Measurements from ENCODE around the gene STX5.
A peak's percentile ranks its signal among the peaks of the same experiment; 100 is the strongest.
"Not testable (repeated sequence)": the region's sequence is repeated elsewhere in the genome, so short reads cannot be mapped to it uniquely, and the experiment has no call there.

Gene STX5

GRCh38 chr11:62778441-62778840 is 53.4 kb downstream of the STX5 start:
- no peak for DNase-seq

- DNase-seq, result no peak
Measured at GRCh38 chr11:62777389-62777788, 54.5 kb downstream of the STX5 start.

DNA sequence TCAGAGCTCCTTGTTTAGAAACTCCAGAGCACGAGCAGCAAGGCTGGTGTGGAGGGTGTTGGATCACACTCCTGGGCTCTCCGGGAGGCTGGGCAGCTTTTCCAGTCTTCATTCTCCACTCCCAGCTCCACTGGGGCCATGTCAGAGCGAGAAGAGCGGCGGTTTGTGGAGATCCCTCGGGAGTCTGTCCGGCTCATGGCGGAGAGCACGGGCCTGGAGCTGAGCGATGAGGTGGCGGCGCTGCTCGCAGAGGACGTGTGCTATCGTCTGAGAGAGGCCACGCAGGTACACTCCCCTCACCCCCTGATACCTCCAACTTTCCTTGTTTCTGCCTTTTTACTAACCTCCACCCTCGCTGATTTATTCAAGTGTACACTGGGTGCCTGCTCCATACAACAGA is 56.2 kb downstream of the STX5 start:
- no peak for DNase-seq

DNA sequence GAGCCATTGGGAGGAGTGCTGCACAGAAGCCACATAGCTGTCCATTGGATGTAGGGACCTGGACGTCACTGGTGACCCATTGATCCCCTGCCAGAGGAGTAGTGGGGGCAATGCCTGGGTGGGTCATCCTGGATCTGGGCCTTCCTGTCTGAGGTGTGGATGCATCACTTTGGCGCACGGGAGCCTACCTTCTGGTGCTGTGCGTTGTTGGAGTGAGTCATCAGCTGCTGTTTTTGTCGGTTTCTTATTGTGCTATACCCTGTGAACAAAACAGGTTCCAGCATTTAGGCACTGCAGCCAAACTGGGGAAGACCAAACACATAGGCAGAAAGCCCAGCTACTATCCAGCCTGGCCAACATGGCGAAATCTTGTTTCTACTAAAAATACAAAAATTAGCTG is 57.4 kb downstream of the STX5 start:
- no peak for DNase-seq

DNA sequence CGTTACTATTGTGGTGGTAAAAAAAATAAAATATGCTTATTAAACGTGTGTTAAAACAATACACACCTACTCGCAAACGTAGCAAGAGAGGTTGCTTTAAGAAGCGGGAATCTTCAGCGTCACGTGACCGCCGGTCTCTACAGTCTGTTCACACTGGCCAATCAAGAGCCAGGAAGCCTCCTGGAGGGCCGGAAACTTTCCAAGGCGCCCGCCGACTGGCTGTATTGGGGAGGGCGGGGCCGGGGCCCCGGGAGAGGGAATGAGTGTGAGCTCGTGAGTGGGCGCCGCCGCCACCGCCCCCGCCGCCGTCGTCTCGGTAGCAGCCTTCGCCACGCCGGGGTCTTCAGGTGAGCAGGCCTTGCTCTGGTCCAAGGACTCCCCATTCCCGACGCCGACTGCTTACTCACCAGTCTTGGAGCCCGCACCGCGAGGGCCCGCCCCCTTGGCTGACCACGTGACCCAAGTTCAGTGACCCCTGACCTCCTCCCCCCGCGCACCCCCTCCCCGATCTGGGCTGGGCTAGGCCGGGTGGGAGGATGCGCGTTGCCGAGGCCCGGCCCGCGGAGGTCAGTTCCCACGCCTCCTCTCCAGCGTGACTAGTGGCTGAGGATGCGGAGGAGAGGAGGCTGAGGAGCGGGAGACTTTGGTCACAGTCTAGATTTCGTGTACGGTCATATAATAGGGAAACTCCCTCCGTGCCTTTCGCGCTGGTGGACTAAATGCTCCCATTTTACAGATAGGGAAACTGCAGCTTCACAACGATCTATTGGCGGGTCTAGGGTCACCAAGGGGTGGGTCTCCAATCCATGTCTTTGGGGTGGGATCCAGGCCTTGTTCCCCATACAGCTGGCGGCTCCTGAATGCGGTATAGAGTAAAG is 60.5 kb downstream of the STX5 start, which contains the start of gene TAF6L:
TAF6L (plus strand) TSS at position 253 of the 878 bp plus-strand sequence. CDS start 4,388 bp downstream, outside the sequence.
- peak; percentile 78 to 85 (median 83) for DNase-seq

GRCh38 chr11:62770778-62771143 is 61.1 kb downstream of the STX5 start:
- DNase-seq, result no peak

DNA sequence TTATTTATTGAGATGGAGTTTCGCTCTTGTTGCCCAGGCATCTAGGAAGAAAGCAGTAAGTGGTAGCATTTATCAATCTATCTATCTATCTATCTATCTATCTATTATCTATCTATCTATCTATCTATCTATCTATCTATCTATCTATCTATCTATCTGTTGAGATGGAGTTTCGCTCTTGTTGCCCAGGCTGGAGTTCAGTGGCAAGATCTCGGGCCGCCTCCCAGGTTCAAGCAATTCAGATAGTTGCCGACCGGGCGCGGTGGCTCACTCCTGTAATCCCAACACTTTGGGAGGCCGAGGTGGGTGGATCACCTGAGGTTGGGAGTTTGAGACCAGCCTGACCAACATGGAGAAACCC is 71.0 kb downstream of the STX5 start:
- not testable (repeated sequence) for DNase-seq

DNA sequence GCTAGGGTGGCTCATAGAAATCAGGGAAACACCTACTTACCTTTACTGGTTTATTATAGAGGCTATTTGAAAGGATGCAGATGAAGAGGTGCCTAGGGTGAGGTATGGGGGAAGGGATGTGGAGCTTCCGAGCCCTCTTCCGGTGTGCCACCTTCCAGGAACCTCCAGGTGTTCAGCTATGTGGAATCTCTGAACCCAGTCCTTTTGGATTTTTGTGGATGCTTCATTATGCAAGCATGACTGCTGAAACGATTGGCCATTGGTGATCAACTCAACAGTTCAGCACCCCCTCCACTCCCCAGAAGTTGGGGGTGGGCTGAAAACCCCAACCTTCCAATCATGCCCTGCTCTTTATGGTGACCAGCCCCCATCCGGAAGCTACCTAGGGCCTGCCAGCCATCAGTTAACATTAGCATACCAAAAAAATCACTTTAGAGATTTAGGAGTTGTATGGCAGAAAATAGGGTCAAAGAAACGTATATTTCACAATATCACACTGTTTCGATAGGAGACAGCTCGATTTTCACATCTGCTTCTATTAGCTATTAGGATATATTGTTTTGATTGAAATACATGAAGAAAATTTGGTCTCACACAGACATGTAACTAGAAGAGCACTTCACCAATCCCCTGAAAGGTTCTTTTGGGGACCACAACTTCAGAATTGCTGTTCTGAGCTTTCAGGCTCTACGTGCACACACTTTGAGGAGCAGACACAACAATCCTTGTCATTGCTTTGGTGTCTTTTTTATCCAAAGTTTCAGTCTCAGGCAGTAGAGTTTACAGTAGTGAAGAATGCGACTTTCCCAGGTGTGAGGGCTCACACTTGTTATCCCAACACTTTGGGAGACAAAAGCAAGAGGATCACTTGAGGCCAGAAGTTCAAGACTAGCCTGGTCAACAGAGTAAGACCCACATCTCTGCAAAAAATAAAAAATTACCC is 73.7 kb downstream of the STX5 start:
- DNase-seq, result no peak
